HG02981 (cell line): ENCODE results near the gene ADD1.
A peak's percentile ranks its signal among the peaks of the same experiment; 100 is the strongest.
"Not testable (repeated sequence)": the region's sequence is repeated elsewhere in the genome, so short reads cannot be mapped to it uniquely, and the experiment has no call there.

ENCODE experiments used
- ATAC-seq: cut with Tn5 transposase; IDR thresholded peaks from one replicate; pipeline ENCODE4 v1.9.1; 2021; ENCODE audit warnings: mild to moderate bottlenecking, moderate library complexity; ENCODE audit not compliant: unreplicated experiment

The ADD1 gene

GRCh38 chr4:2942532-2943363 lies 99.1 kb downstream of the ADD1 start:
- no peak for ATAC-seq

- no peak for ATAC-seq
Measured at GRCh38 chr4:2943364-2944090, 99.9 kb downstream of the ADD1 start.

- no peak for ATAC-seq
Measured at GRCh38 chr4:2944091-2944482, 100.4 kb downstream of the ADD1 start.

GRCh38 chr4:2944586-2945526 lies 101.2 kb downstream of the ADD1 start:
- no peak for ATAC-seq

DNA sequence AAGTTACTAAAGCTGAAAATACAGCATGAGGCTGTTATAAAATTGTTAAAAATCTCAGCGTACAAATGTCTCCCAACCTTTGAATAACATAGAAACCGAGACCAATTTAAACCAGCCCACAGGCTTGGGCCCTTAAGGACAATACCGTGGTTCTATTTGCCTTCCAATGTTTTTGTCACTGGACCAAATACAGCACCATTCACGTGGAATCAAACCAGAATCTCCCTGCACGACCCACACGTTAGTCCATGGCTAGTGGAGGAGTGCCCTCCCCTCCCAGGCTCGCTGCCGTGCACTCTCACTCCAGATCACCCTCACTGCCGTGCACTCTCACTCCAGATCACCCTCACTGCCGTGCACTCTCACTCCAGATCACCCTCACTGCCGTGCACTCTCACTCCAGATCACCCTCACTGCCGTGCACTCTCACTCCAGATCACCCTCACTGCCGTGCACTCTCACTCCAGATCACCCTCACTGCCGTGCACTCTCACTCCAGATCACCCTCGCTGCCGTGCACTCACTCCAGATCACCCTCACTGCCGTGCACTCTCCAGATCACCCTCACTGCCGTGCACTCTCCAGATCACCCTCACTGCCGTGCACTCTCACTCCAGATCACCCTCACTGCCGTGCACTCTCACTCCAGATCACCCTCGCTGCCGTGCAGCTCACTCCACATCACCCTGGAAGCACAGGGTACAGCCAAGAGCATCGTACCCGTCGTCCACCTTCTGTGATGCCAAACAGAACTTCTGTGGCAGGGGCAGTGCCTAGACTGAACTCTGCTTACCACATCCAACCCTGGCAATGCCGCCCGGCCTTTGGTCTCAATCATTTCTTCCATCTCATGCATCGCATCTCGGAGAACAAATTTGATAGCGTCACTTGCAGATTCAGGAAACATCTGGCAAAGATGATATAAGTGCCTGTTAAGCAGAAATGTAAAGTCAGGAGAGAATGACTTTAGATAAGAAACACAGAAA lies 102.3 kb downstream of the ADD1 start:
- not testable (repeated sequence) for ATAC-seq

- ATAC-seq, result no peak
Measured at GRCh38 chr4:2946812-2947600, 103.4 kb downstream of the ADD1 start.

DNA sequence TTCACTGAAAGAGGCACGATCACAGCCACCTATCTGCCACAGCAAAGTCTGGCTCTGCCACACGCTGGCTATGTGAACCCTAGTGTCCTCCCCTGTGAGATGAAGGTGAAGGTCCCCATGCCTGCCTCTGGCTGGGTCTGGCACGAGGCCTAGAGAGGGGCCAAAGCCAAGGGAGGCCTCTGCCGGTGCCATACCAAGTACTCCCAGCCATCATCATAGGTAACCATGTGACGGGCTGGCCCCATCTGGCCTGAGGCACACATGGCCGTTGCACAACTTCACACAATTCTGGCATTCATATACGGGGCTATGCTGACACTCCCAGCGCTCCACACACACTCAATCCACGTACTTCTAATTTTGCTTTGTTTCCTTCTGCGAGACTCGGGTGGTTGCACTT lies 104.3 kb downstream of the ADD1 start:
- no peak for ATAC-seq

DNA sequence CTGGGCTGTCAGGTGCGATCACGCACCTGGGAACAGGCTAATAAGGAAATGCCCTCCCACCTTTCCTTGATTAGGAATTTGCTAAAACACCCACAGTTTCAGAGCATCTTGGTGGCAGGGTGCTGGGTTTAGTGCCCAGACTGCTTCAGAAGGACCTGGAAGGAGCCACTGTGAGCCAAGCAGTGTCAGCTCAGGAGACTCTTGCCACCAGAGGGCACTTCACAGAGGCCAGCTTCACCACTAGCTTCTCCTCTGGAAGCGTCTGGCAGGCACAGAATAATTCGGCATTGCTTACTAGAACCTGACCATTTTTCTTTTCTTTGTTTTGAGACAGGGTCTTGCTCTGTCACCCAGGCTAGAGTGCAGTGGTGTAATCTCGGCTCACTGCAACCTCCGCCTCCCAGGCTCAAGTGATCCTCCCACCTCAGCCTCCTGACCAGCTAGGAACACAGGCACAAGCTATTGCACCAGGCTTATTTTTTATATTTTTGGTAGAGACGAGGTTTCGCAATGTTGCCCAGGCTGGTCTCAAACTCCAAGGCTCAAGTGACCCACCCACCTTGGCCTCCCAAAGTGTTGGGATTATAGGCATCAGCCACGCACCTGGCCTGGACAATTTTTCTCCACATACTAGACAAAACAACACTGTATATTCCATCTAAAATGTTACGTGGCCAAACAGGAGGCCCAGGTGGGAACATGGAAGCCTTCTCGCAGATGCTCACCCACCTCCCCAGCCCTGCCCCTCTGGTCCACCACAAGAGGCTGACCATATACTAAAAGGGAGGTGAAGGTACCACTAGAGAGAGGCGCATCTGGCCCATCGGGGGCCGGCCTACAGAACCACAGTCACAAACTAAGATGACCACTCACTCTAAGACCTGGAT lies 105.5 kb downstream of the ADD1 start:
- ATAC-seq, result no peak

GRCh38 chr4:2949782-2950125 lies 106.1 kb downstream of the ADD1 start:
- ATAC-seq, result no peak

GRCh38 chr4:2950221-2950989 lies 106.8 kb downstream of the ADD1 start:
- ATAC-seq, result no peak

DNA sequence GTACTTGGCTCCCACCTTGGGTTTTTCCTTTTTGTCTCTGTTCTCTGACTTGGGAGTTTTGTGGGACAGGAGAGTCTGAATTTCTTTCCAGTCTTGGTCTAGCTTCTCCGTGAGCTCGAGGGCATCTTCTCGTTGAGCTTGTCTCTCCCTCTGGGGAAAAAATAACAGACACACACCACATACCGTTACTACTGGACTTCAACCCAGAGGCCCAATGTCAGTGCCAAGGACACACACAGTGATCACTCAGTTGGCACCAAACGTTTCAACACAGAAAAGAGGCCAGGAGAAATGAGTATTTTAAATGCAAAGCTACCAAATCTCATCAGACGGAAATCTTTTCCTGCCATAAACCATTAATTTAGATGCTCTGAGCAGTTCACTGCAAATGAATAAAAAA lies 109.9 kb downstream of the ADD1 start:
- no peak for ATAC-seq

GRCh38 chr4:2954358-2955185 lies 110.9 kb downstream of the ADD1 start:
- peak; percentile 60 for ATAC-seq

GRCh38 chr4:2955186-2956044 lies 111.8 kb downstream of the ADD1 start:
- ATAC-seq, result not testable (repeated sequence)

DNA sequence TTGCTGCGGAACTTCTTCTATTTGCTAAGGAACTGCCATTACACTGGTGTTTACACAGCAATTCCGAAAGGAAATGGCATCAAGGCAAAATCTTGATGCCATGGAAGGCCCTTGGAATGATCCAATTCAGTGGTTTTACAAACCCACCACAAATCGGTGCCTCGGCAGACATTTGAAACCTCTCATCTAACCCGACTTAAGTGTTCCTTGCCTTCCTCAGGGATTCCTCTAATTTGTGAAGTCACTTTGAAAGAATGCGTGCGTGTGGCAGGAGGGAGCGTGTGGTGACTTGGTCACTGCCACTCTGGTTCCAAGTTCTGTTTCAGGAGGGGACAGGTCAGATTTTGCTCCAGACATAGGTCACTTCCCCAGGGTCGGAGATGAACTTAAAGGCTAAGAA lies 114.8 kb downstream of the ADD1 start:
- ATAC-seq, result no peak

GRCh38 chr4:2960450-2960849 lies 116.8 kb downstream of the ADD1 start:
- not testable (repeated sequence) for ATAC-seq

GRCh38 chr4:2961421-2961810 lies 117.8 kb downstream of the ADD1 start:
- no peak for ATAC-seq
